ENCODE data around the gene CHST14.

DNA sequence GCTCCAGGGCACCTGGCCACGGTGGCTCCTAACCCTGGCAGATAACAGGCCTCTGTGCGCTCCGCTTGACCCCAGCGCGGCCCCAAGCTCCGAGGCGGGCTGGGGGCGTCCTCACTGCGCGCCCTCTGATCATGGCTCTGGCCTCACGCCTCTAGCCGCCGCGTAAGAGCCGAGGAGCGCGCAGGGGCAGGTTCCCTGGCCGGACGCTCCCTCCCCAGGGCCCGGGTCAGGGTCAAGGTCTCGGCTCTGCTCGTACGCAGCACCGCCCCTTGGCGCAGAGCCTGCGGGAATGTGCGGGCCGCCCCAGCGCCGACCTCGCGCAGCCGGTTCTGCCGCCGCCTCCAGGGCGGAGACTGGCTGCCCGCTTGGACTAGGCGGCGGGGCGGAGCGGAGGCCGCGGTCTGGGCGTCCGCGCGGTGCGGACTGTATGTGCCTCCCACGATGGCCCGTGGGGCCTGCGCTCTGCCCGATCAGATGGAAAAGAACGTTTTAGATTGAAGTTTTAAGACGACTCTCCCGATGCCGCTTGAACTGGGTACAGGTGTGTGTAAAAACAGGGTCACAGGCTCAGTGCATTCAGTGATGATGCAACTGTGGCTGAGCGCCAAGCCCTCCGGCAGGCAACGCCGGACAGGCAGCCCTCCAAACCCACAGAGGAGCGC lies 40.8 kb downstream of the CHST14 start:
- TF ChIP-seq YY1 (IDR thresholded peaks at IDR 0.05; ENCODE audit: insufficient read depth, insufficient read length) (no peak), SUZ12 (IDR thresholded peaks at IDR 0.05; ENCODE audit: extremely low read depth, insufficient read depth, insufficient read length) (no peak), ZNF274 (IDR thresholded peaks at IDR 0.05; ENCODE audit: low read depth, low read length) (no peak)
